Activated CD4-positive, alpha-beta T cell treated with anti-CD3 and anti-CD28 coated beads, Interleukin-2, amount 10 ng/mL, durations not matched to agents 7 days and 5 days (primary cell): Measurements from ENCODE around the gene MIA2. TPM values are rescaled to one million over a fixed set of nuclear protein-coding genes. Genes with fewer than 3 reads are reported as not detected.

Experiments used
- CTCF ChIA-PET: fragments of 350-600 bp; sonication (Branson Sonifier 250); formaldehyde crosslinking; loops from one replicate; lab custom pipeline; 2021; ENCODE audit warnings: antibody characterized with exemption; lab: Charles Lee
- POLR2A ChIA-PET: fragments of 350-600 bp; sonication (Branson Sonifier 250); formaldehyde crosslinking; loops from one replicate; lab custom pipeline; 2021; ENCODE audit warnings: antibody characterized with exemption; lab: Charles Lee
- DNase-seq: peaks from one replicate; pipeline ENCODE4 v3.0.0-alpha.2; 2020
- H3K27ac Mint-ChIP-seq: one replicate; pipeline ENCODE4 v1.8.0; 2021; ENCODE audit warnings: mild to moderate bottlenecking, moderate library complexity, mixed read lengths
- H3K27me3 Mint-ChIP-seq: one replicate; pipeline ENCODE4 v1.8.0; 2021; ENCODE audit warnings: mixed read lengths
- H3K36me3 Mint-ChIP-seq: one replicate; pipeline ENCODE4 v1.8.0; 2021; ENCODE audit warnings: low read depth, mixed read lengths
- H3K4me1 Mint-ChIP-seq: one replicate; pipeline ENCODE4 v1.8.0; 2021; ENCODE audit warnings: mixed read lengths
- H3K4me3 Mint-ChIP-seq: one replicate; pipeline ENCODE4 v1.8.0; 2021; ENCODE audit warnings: mild to moderate bottlenecking, moderate library complexity, mixed read lengths
- H3K9me3 Mint-ChIP-seq: one replicate; pipeline ENCODE4 v1.8.0; 2021; ENCODE audit warnings: mixed read lengths
- total RNA-seq, 2 experiments: library from RNA; stranded (reverse); gene quantifications; one replicate each; pipeline ENCODE4 v1.2.3, GENCODE V29; 2021

Gene MIA2
- total RNA-seq, 2 experiments from 2014 or later = 25.5 to 28.2 TPM

GRCh38 chr14:39384177-39384576, 150.5 kb downstream of the MIA2 start:
- POLR2A ChIA-PET = no interaction called here
- no peaks in the 10 kb centered on the region for H3K27me3 Mint-ChIP-seq
- no peaks in the 10 kb centered on the region for H3K9me3 Mint-ChIP-seq
- H3K27ac Mint-ChIP-seq = no peak overlapping the region
- CTCF ChIA-PET = interaction anchor here (0.6 kb wide), 1 partner anchor 234 kb away, joined by 3 read pairs; no protein-coding TSS in a partner anchor
- H3K36me3 Mint-ChIP-seq = peaks cover 5% of the 10 kb centered on the region
- no peak overlapping the region for H3K4me3 Mint-ChIP-seq
- peaks cover 31% of the 10 kb centered on the region for H3K4me1 Mint-ChIP-seq
- DNase-seq = no peak

DNA sequence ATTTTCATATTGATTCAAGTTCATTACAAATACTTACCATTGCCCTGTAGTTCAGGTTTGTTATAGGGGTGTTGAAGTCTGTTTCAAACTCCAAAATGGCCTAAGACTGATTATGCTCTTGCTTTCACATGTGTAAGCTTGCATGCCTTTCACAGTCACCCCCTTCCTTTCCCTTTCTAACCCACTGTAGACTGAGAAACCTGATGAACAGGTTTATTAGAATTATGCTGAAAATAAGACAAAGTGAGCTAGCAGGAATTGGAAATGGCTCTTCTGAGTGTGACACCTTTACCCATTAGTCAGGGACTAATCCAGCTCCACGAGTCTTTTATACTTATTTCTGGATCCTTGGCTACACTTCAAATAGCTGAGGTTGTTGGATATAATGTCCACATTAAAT, 159.6 kb downstream of the MIA2 start:
- Mint-ChIP-seq H3K27ac (no peak overlapping the region), H3K36me3 (peaks cover 26% of the 10 kb centered on the region), H3K4me3 (no peak overlapping the region), H3K4me1 (no peaks in the 10 kb centered on the region), H3K27me3 (no peaks in the 10 kb centered on the region), H3K9me3 (no peaks in the 10 kb centered on the region)
- CTCF ChIA-PET = interaction anchor here (1.3 kb wide), 1 partner anchor 26 kb away, joined by 3 read pairs; no protein-coding TSS in a partner anchor
- no peak for DNase-seq
- POLR2A ChIA-PET = no interaction called here

DNA sequence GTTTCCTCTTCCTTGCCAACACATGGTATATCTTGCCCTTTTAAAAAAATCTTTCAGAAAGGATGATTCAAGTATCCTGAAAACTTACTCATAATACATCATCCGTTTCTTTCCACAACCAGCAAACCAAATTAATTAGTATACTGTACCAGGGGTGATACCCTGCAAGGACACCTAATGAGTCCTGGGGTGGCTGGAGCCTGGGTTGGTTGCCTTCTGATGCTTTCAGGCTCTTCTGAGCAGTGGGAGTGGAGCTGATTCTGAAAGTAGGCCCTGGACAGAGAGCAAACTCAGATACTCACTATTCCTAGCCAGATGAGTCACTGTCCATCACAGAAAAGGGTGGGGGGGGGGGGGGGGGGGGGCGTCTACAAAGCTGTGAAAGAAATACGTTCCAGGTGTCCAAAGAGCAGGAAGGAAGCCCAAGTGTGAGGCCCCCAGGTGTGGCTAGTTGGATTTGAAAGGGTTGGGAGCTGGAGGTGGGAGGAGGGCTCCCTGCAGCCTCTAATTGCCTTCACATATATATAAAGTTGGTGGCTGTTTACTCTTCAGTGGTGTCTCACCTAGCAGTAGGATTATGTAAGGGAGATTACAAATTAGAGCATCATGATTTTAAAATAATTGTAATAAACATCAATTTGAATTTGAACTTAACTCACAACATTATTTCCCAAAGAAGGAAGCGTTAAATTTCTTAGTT, 162.0 kb downstream of the MIA2 start:
- ChIA-PET POLR2A (no interaction called here), CTCF (no interaction called here)
- no peak for DNase-seq
- Mint-ChIP-seq H3K36me3 (peaks cover 31% of the 10 kb centered on the region), H3K9me3 (no peaks in the 10 kb centered on the region), H3K27me3 (no peaks in the 10 kb centered on the region), H3K27ac (no peak overlapping the region), H3K4me3 (no peak overlapping the region), H3K4me1 (peaks cover under 1% of the 10 kb centered on the region)

GRCh38 chr14:39396448-39396847, 162.7 kb downstream of the MIA2 start:
- POLR2A ChIA-PET = no interaction called here
- Mint-ChIP-seq H3K4me3 (no peak overlapping the region), H3K9me3 (no peaks in the 10 kb centered on the region), H3K27ac (no peak overlapping the region), H3K27me3 (no peaks in the 10 kb centered on the region), H3K4me1 (peaks cover 1% of the 10 kb centered on the region), H3K36me3 (peaks cover 37% of the 10 kb centered on the region)
- DNase-seq = no peak
- CTCF ChIA-PET = interaction anchor here (0.9 to 1.5 kb wide), 3 partner anchors 21 to 164 kb away, joined by 3 to 4 read pairs (median 3); no protein-coding TSS in a partner anchor

DNA sequence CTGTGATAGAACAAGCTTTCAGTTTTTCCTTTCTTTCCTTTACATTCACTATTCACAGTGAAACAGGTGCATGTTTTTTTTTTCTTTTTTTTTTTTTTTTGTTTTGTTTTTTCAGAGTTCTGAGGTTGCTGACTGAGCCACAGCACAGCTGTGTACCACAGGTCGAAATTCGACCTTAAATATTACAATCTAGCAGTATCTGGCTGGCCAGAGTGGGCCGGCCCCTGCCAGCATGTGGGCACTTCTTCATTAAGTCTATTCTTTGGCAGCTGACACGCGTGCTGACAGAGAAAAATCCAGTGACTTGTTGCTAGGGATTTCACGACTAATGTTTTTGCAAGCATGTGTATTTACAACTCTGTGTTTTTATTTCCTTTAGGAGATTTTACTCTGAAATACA, 164.7 kb downstream of the MIA2 start:
- ChIA-PET CTCF (no interaction called here), POLR2A (no interaction called here)
- Mint-ChIP-seq H3K9me3 (no peaks in the 10 kb centered on the region), H3K4me3 (no peak overlapping the region), H3K4me1 (peaks cover 1% of the 10 kb centered on the region), H3K36me3 (peaks cover 43% of the 10 kb centered on the region), H3K27me3 (no peaks in the 10 kb centered on the region), H3K27ac (no peak overlapping the region)
- no peak for DNase-seq

DNA sequence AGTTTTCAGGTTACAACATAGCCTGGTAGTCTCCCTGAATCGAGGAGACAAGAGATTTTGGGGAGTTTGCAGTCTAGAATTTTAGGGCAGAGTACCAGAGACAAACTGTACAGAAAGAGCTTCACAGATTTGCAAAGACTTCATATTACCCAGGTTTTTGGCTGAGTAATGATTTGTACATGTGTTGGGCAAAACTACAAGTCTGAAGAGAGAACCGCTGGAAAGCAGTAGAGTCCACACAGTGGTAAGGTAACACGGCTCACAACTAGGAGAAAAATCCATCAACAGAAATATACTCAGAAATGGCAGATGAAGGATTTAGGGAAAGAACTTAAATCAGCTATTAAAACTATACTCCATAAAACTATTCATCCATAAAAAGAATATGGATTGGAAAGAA, 172.8 kb downstream of the MIA2 start:
- Mint-ChIP-seq H3K9me3 (peaks cover 8% of the 10 kb centered on the region), H3K27ac (no peak overlapping the region), H3K4me1 (no peaks in the 10 kb centered on the region), H3K36me3 (peaks cover 34% of the 10 kb centered on the region), H3K4me3 (no peak overlapping the region), H3K27me3 (no peaks in the 10 kb centered on the region)
- CTCF ChIA-PET = no interaction called here
- DNase-seq = no peak
- POLR2A ChIA-PET = no interaction called here

DNA sequence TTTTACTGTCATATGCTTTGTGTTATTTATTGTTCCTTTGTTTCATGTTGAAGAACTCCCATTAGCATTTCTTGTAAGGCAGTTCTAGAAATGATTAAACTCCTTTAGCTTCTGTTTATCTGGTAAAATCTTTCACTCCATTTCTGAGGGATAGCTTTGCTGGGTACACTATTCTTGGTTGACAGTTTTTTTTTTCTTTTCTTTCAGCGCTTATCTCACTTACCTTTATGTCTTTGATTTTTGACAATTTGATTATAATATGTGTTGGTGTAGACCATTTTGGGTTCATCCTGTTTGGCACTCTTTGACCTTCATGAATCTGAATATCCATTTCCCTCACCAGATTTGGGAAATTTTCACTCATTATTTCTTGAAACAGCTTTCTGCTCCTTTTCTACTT, 182.4 kb downstream of the MIA2 start:
- H3K4me3 Mint-ChIP-seq = no peak overlapping the region
- POLR2A ChIA-PET = no interaction called here
- peaks cover 34% of the 10 kb centered on the region for H3K9me3 Mint-ChIP-seq
- no peaks in the 10 kb centered on the region for H3K27me3 Mint-ChIP-seq
- peaks cover 59% of the 10 kb centered on the region for H3K36me3 Mint-ChIP-seq
- no peak overlapping the region for H3K27ac Mint-ChIP-seq
- H3K4me1 Mint-ChIP-seq = peaks cover 2% of the 10 kb centered on the region
- CTCF ChIA-PET = interaction anchor here (0.6 kb wide), 1 partner anchor 511 kb away, joined by 3 read pairs; no protein-coding TSS in a partner anchor
- no peak for DNase-seq

- Mint-ChIP-seq H3K9me3 (peaks cover 34% of the 10 kb centered on the region), H3K4me3 (no peak overlapping the region), H3K36me3 (peaks cover 59% of the 10 kb centered on the region), H3K27ac (no peak overlapping the region), H3K27me3 (no peaks in the 10 kb centered on the region), H3K4me1 (peaks cover 3% of the 10 kb centered on the region)
- no peak for DNase-seq
- ChIA-PET POLR2A (no interaction called here), CTCF (interaction anchor here (0.7 kb wide), 1 partner anchor 110 kb away, joined by 4 read pairs; no protein-coding TSS in a partner anchor)
Measured at GRCh38 chr14:39417014-39417413, 183.3 kb downstream of the MIA2 start.

- no peak for DNase-seq
- peaks cover 11% of the 10 kb centered on the region for H3K4me1 Mint-ChIP-seq
- H3K27ac Mint-ChIP-seq = no peak overlapping the region
- H3K4me3 Mint-ChIP-seq = no peak overlapping the region
- POLR2A ChIA-PET = no interaction called here
- H3K36me3 Mint-ChIP-seq = peaks cover 48% of the 10 kb centered on the region
- CTCF ChIA-PET = no interaction called here
- H3K27me3 Mint-ChIP-seq = no peaks in the 10 kb centered on the region
- H3K9me3 Mint-ChIP-seq = peaks cover 18% of the 10 kb centered on the region
Measured at GRCh38 chr14:39419272-39419671, 185.6 kb downstream of the MIA2 start.

DNA sequence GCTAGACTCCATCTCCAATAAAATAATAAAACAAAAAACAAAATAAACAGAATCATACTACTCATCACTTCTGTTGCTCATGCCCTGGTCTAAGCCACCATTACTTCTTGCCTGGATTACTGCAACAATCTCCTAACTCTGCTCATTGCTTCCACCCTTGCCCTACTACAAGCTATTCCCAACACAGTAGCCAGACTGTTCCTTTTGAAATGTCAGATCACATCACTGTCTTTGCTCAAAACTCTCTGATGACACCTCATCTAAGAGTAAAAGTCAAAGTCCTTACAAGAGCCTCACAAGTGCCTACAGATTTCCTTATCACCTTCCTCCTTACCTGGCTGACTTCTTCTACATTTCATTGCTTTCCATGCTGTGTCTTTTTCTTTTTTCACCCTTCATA, 188.5 kb downstream of the MIA2 start:
- Mint-ChIP-seq H3K36me3 (peaks cover 25% of the 10 kb centered on the region), H3K4me1 (peaks cover 24% of the 10 kb centered on the region), H3K27me3 (no peaks in the 10 kb centered on the region), H3K9me3 (peaks cover 6% of the 10 kb centered on the region), H3K4me3 (no peak overlapping the region), H3K27ac (no peak overlapping the region)
- CTCF ChIA-PET = interaction anchor here (1.0 to 1.4 kb wide), 2 partner anchors 8 to 25 kb away, joined by 4 to 5 read pairs; no protein-coding TSS in a partner anchor
- no peak for DNase-seq
- POLR2A ChIA-PET = no interaction called here

GRCh38 chr14:39423793-39424192, 190.1 kb downstream of the MIA2 start:
- Mint-ChIP-seq H3K4me1 (peaks cover 32% of the 10 kb centered on the region), H3K36me3 (peaks cover 25% of the 10 kb centered on the region), H3K27ac (no peak overlapping the region), H3K4me3 (no peak overlapping the region), H3K27me3 (no peaks in the 10 kb centered on the region), H3K9me3 (peaks cover 5% of the 10 kb centered on the region)
- POLR2A ChIA-PET = no interaction called here
- CTCF ChIA-PET = interaction anchor here (0.6 to 1.3 kb wide), 3 partner anchors 9 to 226 kb away, joined by 3 to 4 read pairs (median 3); partner anchors contain the start of gene FBXO33
- no peak for DNase-seq

DNA sequence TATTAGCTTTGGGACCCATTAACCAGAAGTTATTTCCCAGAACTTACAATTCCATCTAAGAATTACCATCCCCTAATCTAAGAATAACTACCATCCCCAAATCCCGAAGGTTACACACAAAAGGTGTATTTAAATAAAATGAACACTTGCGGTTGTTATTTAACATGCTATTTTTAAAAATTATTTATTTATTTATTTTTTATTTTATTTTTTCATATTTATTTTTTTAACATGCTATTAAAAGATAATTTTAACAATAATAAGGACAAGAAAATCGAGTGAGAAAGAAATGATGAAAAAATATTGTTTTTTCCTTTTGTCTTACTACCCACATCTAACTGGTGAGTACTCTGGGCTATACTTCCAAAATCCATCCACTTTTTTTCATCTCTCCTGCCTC, 192.2 kb downstream of the MIA2 start:
- DNase-seq = no peak
- ChIA-PET POLR2A (interaction anchor here (1.0 to 1.3 kb wide), 2 partner anchors 194 to 197 kb away, joined by 3 to 7 read pairs; no protein-coding TSS in a partner anchor), CTCF (interaction anchor here (0.6 to 1.7 kb wide), 2 partner anchors 159 to 372 kb away, joined by 4 to 5 read pairs; no protein-coding TSS in a partner anchor)
- Mint-ChIP-seq H3K27me3 (no peaks in the 10 kb centered on the region), H3K4me1 (peaks cover 47% of the 10 kb centered on the region), H3K36me3 (peaks cover 13% of the 10 kb centered on the region), H3K27ac (no peak overlapping the region), H3K9me3 (no peaks in the 10 kb centered on the region), H3K4me3 (no peak overlapping the region)

DNA sequence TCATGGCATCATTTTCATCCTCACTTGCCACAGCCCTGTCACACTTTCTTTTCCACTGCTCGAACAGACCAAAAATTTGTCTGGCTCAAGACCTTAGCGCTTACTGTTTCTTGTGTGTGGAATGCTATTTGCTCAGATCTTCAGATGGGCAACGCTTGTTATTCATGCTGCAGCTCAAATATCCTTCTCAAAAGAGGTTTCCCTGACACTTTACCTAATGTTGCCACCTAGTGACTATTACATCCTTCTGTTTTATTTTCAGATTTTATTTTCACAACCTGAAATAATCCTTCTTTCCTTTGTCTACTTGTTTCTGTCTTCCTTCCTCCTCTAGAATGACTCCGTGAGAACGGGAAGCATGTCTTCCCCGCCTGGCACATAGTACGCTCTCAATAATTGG, 192.9 kb downstream of the MIA2 start:
- Mint-ChIP-seq H3K4me3 (no peak overlapping the region), H3K27ac (no peak overlapping the region), H3K4me1 (peaks cover 45% of the 10 kb centered on the region), H3K36me3 (peaks cover 11% of the 10 kb centered on the region), H3K9me3 (no peaks in the 10 kb centered on the region), H3K27me3 (no peaks in the 10 kb centered on the region)
- POLR2A ChIA-PET = interaction anchor here (1.3 kb wide), 1 partner anchor 195 kb away, joined by 7 read pairs; no protein-coding TSS in a partner anchor
- no peak for DNase-seq
- CTCF ChIA-PET = interaction anchor here (0.6 to 1.7 kb wide), 2 partner anchors 160 to 372 kb away, joined by 4 to 5 read pairs; no protein-coding TSS in a partner anchor
